Psoas muscle (tissue), 8 donors: ENCODE measurements around the gene LGMN. TPM values are rescaled to one million over a fixed set of nuclear protein-coding genes. Genes with fewer than 3 reads are reported as not detected.

Source experiments
- ATAC-seq, 4 donors: fragments of 200-7000 bp; cut with Tn5 transposase; one replicate each; pipeline ENCODE4 v1.9.1; 2020; ENCODE audit warnings: moderate library complexity in 3 of 4, mild to moderate bottlenecking in 2 of 4
- DNase-seq, 2 donors: peaks; one replicate each; pipeline ENCODE4 v3.0.0-alpha.2; 2020
- H3K27ac ChIP-seq: fragments of 200-600 bp; one replicate; pipeline ENCODE4 v1.8.0; 2022
- H3K27me3 ChIP-seq, 3 donors: fragments of 200-600 bp in 1 of 3; one replicate each; pipeline versions ENCODE4 v1.6.1 to v1.8.0; 2013 to 2022; ENCODE audit warnings: low read length in 2 of 3, mild to moderate bottlenecking in 2 of 3, moderate library complexity in 1 of 3; ENCODE audit not compliant: insufficient read depth in 3 of 3
- H3K36me3 ChIP-seq, 2 donors: fragments of 200-600 bp in 1 of 2; one replicate each; pipeline versions ENCODE4 v1.6.1 to v1.8.0; 2013 to 2022; ENCODE audit warnings: low read depth in 1 of 2, mild to moderate bottlenecking in 1 of 2, moderate library complexity in 1 of 2; ENCODE audit not compliant: insufficient read depth in 1 of 2
- H3K4me1 ChIP-seq: fragments of 200-600 bp; one replicate; pipeline ENCODE4 v1.8.0; 2022
- H3K4me3 ChIP-seq: fragments of 200-600 bp; one replicate; pipeline ENCODE4 v1.8.0; 2022; ENCODE audit warnings: mild to moderate bottlenecking
- H3K9me3 ChIP-seq: fragments of 200-600 bp; one replicate; pipeline ENCODE4 v1.8.0; 2022
- WGBS, 3 donors: extraction: QIAGEN DNeasy Blood & Tissue Kit; methylation state at CpG; one replicate each; pipeline versions ENCODE4 v1.1.6 to v1.1.7; 2013; 5-methylcytosine and 5-hydroxymethylcytosine counted together
- intact Hi-C, 2 donors: fragments of 100-400 bp; cut with DNase I; formaldehyde crosslinking; loops; one replicate each; pipeline versions ENCODE4 v1.11.0 to v1.14.2; 2022
- polyA plus RNA-seq, 3 donors: library from polyadenylated mRNA; stranded (reverse); fragments of 200-250 nt; gene quantifications; one replicate each; pipeline ENCODE4 v1.2.3, GENCODE V29; 2013
- total RNA-seq, 4 donors: library from RNA; stranded (reverse); fragmentation: NEBNext Ultra II Directional in 2 of 4; extraction: Animal tissue kit (Norgen Biotek cat#: 25700) in 2 of 4; gene quantifications; one replicate each; pipeline versions ENCODE4 v1.2.1 to v1.2.4, GENCODE V29; 2021 to 2023
- TF ChIP-seq, protein P1 (sequence below): fragments of 200-600 bp; IDR thresholded peaks from one replicate; pipeline ENCODE4 v1.8.0; 2022; ENCODE audit warnings: antibody characterized with exemption
- donor health status: healthy with polysubstance abuse.
- donor health status: DM: no; HTN: no; CAD: no; lungs with moderate emphysema.
- donor health status: Bipolar disorder and iron deficiency.
- donor health status: healthy.
- donor health status: DM: yes; HTN: yes; CAD: no.
- donor health status: DM: no; HTN: no; CAD: no.
- donor health status: DM: no; HTN: no; CAD: no.
- donor health status: DM: yes; HTN: yes; CAD: no.

The LGMN gene
- total and polyA plus RNA-seq, 7 donors, result 27.2 to 56.8 (median 49.3) TPM

DNA sequence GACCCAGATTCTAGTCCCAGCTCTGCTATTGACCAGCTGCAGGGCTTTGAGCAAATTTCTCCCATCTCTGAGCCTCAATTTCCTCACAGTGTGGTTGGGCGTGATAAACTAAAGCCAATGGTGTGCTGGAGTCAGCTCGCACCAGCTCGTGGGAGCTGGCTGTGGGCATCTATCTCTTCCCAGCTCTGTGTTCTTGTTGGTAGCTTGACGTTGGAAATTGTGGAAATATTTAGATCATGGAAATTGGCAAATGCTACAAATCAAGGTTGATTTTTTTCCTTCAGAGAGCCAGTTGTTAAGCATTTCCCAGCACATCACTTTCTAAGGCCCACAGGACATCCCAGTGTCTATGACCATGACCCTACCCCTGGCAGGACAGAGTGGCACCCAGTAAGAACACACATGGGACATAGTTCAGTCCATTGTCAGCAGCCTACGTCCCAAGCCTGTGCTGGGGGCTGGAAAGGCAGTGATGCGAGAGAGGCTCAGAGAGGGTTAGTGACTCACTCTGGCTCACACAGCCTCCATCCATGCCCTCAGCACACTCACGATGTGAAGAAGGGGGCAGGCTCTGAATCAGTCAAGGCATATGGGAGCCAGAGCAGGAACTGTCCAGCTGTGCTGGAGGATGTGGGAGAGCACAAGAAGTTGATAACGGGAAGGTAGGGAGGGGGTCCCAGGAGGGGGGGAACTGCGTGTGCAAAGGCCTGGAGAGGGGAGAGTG is 77.6 kb downstream of the LGMN start:
- Histone ChIP-seq H3K4me1 (no peaks in the 10 kb centered on the region), H3K9me3 (no peaks in the 10 kb centered on the region), H3K27me3 (no peaks in the 10 kb centered on the region), H3K4me3 (no peak overlapping the region), H3K27ac (no peak overlapping the region), H3K36me3 (no peaks in the 10 kb centered on the region)
- ATAC-seq (no peak), DNase-seq (no peak)
- intact Hi-C loops, result no loop called here
- WGBS, 3 donors, result 58 to 71% (median 60%) methylated on average over 9 of the region's 9 CpGs
- TF ChIP-seq, protein P1, sequence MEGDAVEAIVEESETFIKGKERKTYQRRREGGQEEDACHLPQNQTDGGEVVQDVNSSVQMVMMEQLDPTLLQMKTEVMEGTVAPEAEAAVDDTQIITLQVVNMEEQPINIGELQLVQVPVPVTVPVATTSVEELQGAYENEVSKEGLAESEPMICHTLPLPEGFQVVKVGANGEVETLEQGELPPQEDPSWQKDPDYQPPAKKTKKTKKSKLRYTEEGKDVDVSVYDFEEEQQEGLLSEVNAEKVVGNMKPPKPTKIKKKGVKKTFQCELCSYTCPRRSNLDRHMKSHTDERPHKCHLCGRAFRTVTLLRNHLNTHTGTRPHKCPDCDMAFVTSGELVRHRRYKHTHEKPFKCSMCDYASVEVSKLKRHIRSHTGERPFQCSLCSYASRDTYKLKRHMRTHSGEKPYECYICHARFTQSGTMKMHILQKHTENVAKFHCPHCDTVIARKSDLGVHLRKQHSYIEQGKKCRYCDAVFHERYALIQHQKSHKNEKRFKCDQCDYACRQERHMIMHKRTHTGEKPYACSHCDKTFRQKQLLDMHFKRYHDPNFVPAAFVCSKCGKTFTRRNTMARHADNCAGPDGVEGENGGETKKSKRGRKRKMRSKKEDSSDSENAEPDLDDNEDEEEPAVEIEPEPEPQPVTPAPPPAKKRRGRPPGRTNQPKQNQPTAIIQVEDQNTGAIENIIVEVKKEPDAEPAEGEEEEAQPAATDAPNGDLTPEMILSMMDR, result no peak

DNA sequence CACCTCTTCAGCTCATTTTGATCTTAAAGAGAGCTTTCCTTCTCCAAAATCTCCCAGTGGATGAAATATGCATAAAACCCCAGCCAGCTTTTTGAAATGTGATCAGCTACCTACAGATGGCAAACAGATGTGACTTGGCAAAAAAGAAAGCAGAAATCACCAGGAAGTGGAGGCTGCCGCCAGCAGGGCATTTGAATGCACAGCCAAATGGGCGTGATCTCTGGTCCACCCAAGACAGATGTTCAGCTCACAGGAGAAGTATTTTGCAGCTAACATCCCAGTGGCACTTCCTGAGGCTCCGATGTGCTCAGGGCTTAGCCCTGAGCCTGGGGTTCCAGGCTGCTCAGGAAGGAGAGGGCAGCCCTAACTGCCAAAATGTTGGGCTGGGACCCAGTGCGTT is 78.3 kb downstream of the LGMN start:
- DNase-seq, result peak in 1 of 2 donors; percentile 21
- intact Hi-C loops, result no loop called here
- H3K27ac ChIP-seq, result no peak overlapping the region

DNA sequence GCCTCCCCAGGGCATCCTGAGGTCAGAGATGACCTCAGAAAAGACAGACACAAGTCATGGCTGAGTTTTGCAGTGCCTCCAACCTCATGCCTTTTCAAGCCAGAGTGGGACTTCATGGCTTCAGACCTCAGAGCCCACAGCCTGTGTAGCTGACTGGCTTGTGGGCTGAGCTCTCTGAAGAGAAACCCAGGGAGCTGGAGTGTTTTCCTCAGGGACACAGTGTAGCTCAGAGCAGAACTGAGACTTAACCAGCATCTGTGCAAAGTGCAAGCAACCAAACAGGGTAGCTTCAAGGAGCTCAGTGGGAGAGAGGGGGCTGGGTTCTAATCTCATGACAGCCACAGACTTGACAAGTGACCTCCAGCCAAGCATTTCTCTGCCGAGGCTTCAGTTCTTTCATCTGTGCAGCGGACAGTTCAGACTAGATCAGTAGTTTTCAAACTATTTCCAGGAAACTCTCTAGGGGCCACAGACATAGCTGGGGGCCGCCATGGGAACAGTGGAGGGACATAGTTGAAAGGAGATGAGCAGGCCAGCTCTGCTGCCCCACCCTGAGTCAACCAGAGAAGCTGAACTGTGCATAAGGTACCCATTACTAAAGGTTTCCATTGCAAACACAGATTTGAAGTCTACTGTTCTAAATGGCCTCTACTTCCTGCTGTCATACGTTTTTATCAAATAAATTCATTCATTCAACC is 80.0 kb downstream of the LGMN start:
- Histone ChIP-seq H3K9me3 (no peaks in the 10 kb centered on the region), H3K36me3 (no peaks in the 10 kb centered on the region), H3K27me3 (no peaks in the 10 kb centered on the region), H3K4me3 (no peak overlapping the region), H3K27ac (no peak overlapping the region), H3K4me1 (no peaks in the 10 kb centered on the region)
- TF ChIP-seq, protein P1, result no peak
- DNase-seq, result no peak
- intact Hi-C loops, result no loop called here
- no peak for ATAC-seq
- WGBS, 3 donors, result 65 to 67% (median 67%) methylated on average over 4 of the region's 4 CpGs

More for the DNA sequence above, 78.3 kb downstream of the LGMN start:
- Histone ChIP-seq H3K9me3 (no peaks in the 10 kb centered on the region), H3K4me3 (no peak overlapping the region), H3K27me3 (no peaks in the 10 kb centered on the region), H3K4me1 (no peaks in the 10 kb centered on the region), H3K36me3 (no peaks in the 10 kb centered on the region)
- no peak for ATAC-seq
- 34 to 55% (median 38%) methylated on average over 4 of the region's 4 CpGs for WGBS, 3 donors
- TF ChIP-seq, protein P1, result no peak

DNA sequence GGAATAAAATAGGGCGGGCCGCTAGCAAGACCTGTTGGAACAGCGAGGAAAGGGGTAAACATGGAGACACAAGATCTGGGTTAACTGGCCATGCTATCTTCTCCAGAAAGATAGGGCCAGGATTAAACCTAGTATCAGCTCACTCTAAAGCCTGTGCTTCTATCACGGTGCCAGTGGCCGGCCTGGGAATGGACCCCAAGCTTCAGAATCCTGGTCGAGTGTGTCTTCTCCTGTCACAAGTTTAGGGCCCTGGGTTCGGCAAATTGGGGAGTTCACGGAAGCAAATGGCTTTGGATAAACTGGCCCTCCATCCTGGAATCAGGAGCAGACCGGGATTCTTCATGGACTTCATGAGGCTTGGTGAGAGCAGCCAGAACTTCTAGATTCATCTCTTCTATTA is 82.2 kb downstream of the LGMN start:
- Histone ChIP-seq H3K27ac (no peak overlapping the region), H3K27me3 (no peaks in the 10 kb centered on the region), H3K4me1 (no peaks in the 10 kb centered on the region), H3K9me3 (no peaks in the 10 kb centered on the region), H3K4me3 (no peak overlapping the region), H3K36me3 (no peaks in the 10 kb centered on the region)
- WGBS, 3 donors, result 95 to 98% (median 97%) methylated on average over 9 of the region's 9 CpGs
- intact Hi-C loops, result no loop called here
- DNase-seq (no peak), ATAC-seq (no peak)
- TF ChIP-seq, protein P1, result no peak
